NCI-H2171 (cell line): ENCODE results near the gene MTHFD2L.
"Not testable (repeated sequence)": the region's sequence is repeated elsewhere in the genome, so short reads cannot be mapped to it uniquely, and the experiment has no call there.

Source experiments
- DNase-seq: peaks from one replicate; lab custom pipeline; 2025; lab: John Stamatoyannopoulos, UW

The MTHFD2L gene

GRCh38 chr4:74189331-74190043, 31.6 kb downstream of the MTHFD2L start:
- peak; percentile 8 for DNase-seq

GRCh38 chr4:74190332-74190731, 32.4 kb downstream of the MTHFD2L start:
- DNase-seq = no peak

GRCh38 chr4:74190919-74191397, 33.0 kb downstream of the MTHFD2L start:
- DNase-seq = no peak

- DNase-seq = no peak
Measured at GRCh38 chr4:74197080-74197479, 39.2 kb downstream of the MTHFD2L start.

GRCh38 chr4:74202062-74202586, 44.2 kb downstream of the MTHFD2L start:
- DNase-seq = no peak

GRCh38 chr4:74203467-74203866, 45.5 kb downstream of the MTHFD2L start:
- no peak for DNase-seq

- no peak for DNase-seq
Measured at GRCh38 chr4:74205046-74205445, 47.1 kb downstream of the MTHFD2L start.

- no peak for DNase-seq
Measured at GRCh38 chr4:74205559-74205958, 47.6 kb downstream of the MTHFD2L start.

- no peak for DNase-seq
Measured at GRCh38 chr4:74206088-74206825, 48.3 kb downstream of the MTHFD2L start.

GRCh38 chr4:74214457-74215159, 56.7 kb downstream of the MTHFD2L start:
- not testable (repeated sequence) for DNase-seq

- not testable (repeated sequence) for DNase-seq
Measured at GRCh38 chr4:74215236-74215635, 57.3 kb downstream of the MTHFD2L start.

GRCh38 chr4:74217365-74217764, 59.4 kb downstream of the MTHFD2L start:
- no peak for DNase-seq

- DNase-seq = no peak
Measured at GRCh38 chr4:74218201-74218600, 60.3 kb downstream of the MTHFD2L start.

GRCh38 chr4:74219240-74219639, 61.3 kb downstream of the MTHFD2L start:
- no peak for DNase-seq

GRCh38 chr4:74223098-74223497, 65.2 kb downstream of the MTHFD2L start:
- DNase-seq = no peak

GRCh38 chr4:74223801-74224200, 65.9 kb downstream of the MTHFD2L start:
- no peak for DNase-seq

GRCh38 chr4:74228691-74229640, 71.0 kb downstream of the MTHFD2L start:
- DNase-seq = no peak

- no peak for DNase-seq
Measured at GRCh38 chr4:74230902-74231499, 73.1 kb downstream of the MTHFD2L start.

GRCh38 chr4:74235135-74235534, 77.2 kb downstream of the MTHFD2L start:
- DNase-seq = no peak

GRCh38 chr4:74237425-74237966, 79.6 kb downstream of the MTHFD2L start:
- no peak for DNase-seq

- no peak for DNase-seq
Measured at GRCh38 chr4:74244049-74244448, 86.1 kb downstream of the MTHFD2L start.
